Gastrocnemius medialis (tissue), 4 donors: ENCODE data around the gene CRELD1.
A peak's percentile ranks its signal among the peaks of the same experiment; 100 is the strongest.

Experiments used
- POLR2A ChIP-seq, 2 donors: fragments of 450-650 bp; IDR thresholded peaks; one replicate each; pipeline ENCODE4 v1.6.1; 2017; ENCODE audit warnings: antibody characterized with exemption in 2 of 2, mild to moderate bottlenecking in 2 of 2, moderate library complexity in 2 of 2
- TF ChIP-seq, protein P1 (sequence below), 5 experiments: fragments of 450-650 bp in 3 of 5; fragments of 200-600 bp in 2 of 5; sonication (generic) in 2 of 5; IDR thresholded peaks in 4 of 5; conservative IDR thresholded peaks in 1 of 5; 1 replicate in 4 of 5; 2 replicates in 1 of 5; pipeline ENCODE4 v1.5.1; 2016 to 2019; ENCODE audit warnings: antibody characterized with exemption in 5 of 5, mild to moderate bottlenecking in 3 of 5, moderate library complexity in 3 of 5

DNA sequence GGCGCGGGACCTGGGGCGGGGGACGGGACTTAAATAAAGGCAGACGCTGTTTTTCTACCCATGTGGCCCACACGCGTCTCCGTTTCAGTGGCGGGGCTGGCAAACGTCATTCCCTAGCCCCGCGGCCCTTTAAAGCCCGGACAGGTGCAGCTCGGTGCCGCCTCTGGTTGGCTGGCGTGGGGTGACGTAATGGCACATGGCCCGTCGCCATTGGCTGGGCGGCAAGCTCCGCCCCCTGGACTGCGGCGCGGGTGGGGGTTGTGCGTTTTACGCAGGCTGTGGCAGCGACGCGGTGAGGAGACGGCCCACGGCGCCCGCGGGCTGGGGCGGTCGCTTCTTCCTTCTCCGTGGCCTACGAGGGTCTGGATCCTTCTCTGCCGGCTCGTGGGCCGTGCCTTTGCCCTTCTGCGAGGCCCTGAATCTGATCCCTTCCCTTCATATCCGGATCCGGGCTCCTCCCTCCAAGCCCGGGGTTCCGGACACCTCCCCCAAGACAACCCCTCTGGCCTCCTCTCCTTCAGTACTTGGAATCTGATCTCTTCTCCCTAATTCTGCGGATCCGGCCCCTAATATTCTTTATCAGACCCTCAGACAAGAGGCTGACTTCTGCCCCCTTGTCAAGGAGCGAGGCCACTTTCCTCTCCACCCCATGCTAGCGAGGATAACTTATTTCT is at the start of gene CRELD1:
- peak; percentile 87 to 94 for TF ChIP-seq POLR2A (IDR thresholded peaks at IDR 0.05)
- TF ChIP-seq, protein P1, sequence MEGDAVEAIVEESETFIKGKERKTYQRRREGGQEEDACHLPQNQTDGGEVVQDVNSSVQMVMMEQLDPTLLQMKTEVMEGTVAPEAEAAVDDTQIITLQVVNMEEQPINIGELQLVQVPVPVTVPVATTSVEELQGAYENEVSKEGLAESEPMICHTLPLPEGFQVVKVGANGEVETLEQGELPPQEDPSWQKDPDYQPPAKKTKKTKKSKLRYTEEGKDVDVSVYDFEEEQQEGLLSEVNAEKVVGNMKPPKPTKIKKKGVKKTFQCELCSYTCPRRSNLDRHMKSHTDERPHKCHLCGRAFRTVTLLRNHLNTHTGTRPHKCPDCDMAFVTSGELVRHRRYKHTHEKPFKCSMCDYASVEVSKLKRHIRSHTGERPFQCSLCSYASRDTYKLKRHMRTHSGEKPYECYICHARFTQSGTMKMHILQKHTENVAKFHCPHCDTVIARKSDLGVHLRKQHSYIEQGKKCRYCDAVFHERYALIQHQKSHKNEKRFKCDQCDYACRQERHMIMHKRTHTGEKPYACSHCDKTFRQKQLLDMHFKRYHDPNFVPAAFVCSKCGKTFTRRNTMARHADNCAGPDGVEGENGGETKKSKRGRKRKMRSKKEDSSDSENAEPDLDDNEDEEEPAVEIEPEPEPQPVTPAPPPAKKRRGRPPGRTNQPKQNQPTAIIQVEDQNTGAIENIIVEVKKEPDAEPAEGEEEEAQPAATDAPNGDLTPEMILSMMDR (IDR thresholded peaks at IDR 0.05 in 4 of 5, conservative IDR thresholded peaks at IDR 0.05 in 1 of 5), result no peak
